CD4-positive, alpha-beta T cell treated with Interleukin-2 at 100 ng/mL for 4 hours (primary cell): Measurements from ENCODE around the gene TENT4B.

Experiments used
- DNase-seq: peaks from one replicate; pipeline ENCODE4 v3.0.0-alpha.2; 2020; ENCODE audit warnings: low spot score

Gene TENT4B

GRCh38 chr16:50195756-50196155, 42.6 kb downstream of the TENT4B start:
- DNase-seq: no peak

GRCh38 chr16:50197582-50197981, 44.5 kb downstream of the TENT4B start:
- no peak for DNase-seq

GRCh38 chr16:50198802-50199403, 45.8 kb downstream of the TENT4B start:
- no peak for DNase-seq

GRCh38 chr16:50201787-50202186, 48.7 kb downstream of the TENT4B start:
- no peak for DNase-seq

GRCh38 chr16:50202926-50203624, 50.0 kb downstream of the TENT4B start:
- DNase-seq: no peak

GRCh38 chr16:50203681-50204080, 50.6 kb downstream of the TENT4B start:
- DNase-seq: no peak

- no peak for DNase-seq
Observed at GRCh38 chr16:50204453-50205108, 51.5 kb downstream of the TENT4B start.

GRCh38 chr16:50207652-50208051, 54.5 kb downstream of the TENT4B start:
- no peak for DNase-seq

- DNase-seq: no peak
Observed at GRCh38 chr16:50208460-50208931, 55.4 kb downstream of the TENT4B start.

- no peak for DNase-seq
Observed at GRCh38 chr16:50209546-50210265, 56.6 kb downstream of the TENT4B start.

- DNase-seq: peak; percentile 57
Observed at GRCh38 chr16:50210266-50211038, 57.3 kb downstream of the TENT4B start.

GRCh38 chr16:50213939-50214519, 60.9 kb downstream of the TENT4B start:
- DNase-seq: peak; percentile 77

- no peak for DNase-seq
Observed at GRCh38 chr16:50215680-50216079, 62.6 kb downstream of the TENT4B start.

GRCh38 chr16:50216231-50216630, 63.1 kb downstream of the TENT4B start:
- DNase-seq: no peak

- no peak for DNase-seq
Observed at GRCh38 chr16:50219402-50219975, 66.4 kb downstream of the TENT4B start.

- no peak for DNase-seq
Observed at GRCh38 chr16:50224286-50224685, 71.2 kb downstream of the TENT4B start.

GRCh38 chr16:50227120-50227519, 74.0 kb downstream of the TENT4B start:
- DNase-seq: no peak

- DNase-seq: no peak
Observed at GRCh38 chr16:50227665-50228064, 74.6 kb downstream of the TENT4B start.

GRCh38 chr16:50228364-50228868, 75.3 kb downstream of the TENT4B start:
- no peak for DNase-seq

GRCh38 chr16:50229149-50229726, 76.1 kb downstream of the TENT4B start:
- DNase-seq: no peak
